GM20000 (cell line): ENCODE measurements around the gene TM9SF3.
A peak's percentile ranks its signal among the peaks of the same experiment; 100 is the strongest.

Source experiments
- DNase-seq: peaks from one replicate; pipeline ENCODE4 v3.0.0; 2012; ENCODE audit warnings: low spot score
- TF ChIP-seq, protein P1 (sequence below): IDR thresholded peaks from 2 replicates; pipeline ENCODE4 v1.5.1; 2012; ENCODE audit warnings: mild to moderate bottlenecking, control low read depth; ENCODE audit errors: extremely low read depth, missing control alignments

The TM9SF3 gene

DNA sequence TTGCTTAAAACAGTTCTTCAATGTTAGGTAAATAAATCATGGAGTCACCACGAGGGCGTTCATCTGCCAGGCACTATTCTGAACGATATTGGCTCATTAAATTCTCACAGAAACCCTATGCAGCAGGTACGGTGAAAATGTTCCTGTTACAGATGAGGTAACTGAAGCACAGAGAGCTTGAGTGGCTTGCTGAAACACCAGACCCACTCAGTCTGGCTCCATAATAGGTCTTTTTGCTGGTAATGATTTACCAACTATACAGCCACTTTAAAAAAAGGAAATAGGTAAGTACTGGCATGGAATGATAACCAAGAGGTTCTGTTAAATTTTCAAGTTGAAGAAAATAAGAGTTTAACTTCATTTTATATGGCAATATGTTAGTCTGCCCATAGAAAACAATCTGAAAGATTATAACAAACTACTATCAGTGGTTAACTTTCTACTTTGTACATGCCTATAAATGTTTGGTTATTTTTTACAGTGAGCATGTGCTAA lies 1.3 kb upstream of the TM9SF3 start:
- peak; percentile 32 for DNase-seq
- TF ChIP-seq, protein P1, sequence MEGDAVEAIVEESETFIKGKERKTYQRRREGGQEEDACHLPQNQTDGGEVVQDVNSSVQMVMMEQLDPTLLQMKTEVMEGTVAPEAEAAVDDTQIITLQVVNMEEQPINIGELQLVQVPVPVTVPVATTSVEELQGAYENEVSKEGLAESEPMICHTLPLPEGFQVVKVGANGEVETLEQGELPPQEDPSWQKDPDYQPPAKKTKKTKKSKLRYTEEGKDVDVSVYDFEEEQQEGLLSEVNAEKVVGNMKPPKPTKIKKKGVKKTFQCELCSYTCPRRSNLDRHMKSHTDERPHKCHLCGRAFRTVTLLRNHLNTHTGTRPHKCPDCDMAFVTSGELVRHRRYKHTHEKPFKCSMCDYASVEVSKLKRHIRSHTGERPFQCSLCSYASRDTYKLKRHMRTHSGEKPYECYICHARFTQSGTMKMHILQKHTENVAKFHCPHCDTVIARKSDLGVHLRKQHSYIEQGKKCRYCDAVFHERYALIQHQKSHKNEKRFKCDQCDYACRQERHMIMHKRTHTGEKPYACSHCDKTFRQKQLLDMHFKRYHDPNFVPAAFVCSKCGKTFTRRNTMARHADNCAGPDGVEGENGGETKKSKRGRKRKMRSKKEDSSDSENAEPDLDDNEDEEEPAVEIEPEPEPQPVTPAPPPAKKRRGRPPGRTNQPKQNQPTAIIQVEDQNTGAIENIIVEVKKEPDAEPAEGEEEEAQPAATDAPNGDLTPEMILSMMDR = no peak

DNA sequence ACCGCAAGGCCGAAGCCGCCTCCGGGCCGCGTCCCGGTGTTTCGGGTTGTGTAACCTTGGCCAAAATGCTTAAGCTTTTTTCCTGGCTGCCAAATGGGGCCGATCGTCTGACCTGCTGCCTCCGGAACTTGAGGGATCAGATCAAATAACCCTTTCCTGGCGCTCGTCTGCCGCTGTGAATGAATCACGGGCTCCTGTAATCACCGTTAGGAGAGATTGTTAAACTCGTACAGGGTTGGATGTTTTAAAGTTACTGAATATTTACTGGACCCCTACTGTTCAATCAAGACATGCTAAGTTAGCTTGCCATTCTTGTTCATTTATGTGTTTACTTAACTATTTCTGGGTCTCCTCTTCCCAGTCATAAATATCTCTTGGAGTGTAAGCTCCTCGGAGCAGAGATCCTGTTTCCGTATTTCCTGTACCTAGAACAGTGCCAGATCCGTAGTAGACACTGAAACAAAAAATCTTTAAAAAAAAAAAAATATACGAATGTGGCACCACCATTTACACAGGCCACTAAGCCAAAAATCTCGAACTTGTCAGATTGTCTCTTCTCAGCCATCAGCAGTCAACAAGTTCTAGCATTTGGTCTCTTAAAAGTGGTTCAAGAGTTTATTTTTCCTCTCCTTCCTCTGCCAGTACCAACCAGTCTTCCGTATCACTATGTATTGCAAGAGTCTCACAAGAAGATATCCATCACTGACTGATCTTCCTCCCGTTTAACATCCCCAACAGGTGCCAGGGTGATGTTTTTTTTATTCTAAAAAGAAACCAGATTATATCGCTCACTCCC lies 650 bp upstream of the TM9SF3 start:
- DNase-seq = no peak
- TF ChIP-seq, protein P1 = no peak

DNA sequence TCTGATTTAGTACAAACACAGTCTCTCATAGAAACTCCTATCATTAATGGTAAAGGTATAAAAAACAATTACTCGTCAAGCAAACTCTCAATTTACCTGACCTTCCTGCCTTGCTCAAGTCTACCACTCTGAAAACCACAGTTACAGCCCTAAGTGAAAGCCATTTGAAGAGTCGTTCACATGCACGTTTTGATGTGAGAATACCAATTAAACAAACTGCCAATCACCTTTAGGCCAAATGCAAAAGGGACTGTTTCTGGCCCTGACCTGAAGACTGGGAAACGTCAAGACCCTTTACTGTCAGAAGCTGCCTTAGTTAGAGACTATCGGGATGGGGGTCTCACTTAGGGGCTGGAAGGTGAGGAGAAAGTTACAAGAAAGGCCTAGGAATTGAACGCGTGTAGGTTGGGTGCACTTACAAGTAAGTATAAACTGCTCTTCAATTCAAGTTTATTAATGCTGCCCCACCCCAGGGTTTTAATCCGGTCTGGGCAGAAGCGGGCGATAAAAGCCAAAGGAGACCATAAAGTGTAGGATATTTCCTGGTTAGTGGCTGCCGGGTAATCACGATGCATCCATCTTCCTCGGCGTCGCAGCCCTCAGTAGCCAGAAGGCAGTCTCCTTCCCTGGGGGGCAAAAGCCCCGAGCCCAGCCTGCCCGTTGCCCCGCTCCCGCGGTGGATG lies 935 bp downstream of the TM9SF3 start:
- peak; percentile 25 for DNase-seq

DNA sequence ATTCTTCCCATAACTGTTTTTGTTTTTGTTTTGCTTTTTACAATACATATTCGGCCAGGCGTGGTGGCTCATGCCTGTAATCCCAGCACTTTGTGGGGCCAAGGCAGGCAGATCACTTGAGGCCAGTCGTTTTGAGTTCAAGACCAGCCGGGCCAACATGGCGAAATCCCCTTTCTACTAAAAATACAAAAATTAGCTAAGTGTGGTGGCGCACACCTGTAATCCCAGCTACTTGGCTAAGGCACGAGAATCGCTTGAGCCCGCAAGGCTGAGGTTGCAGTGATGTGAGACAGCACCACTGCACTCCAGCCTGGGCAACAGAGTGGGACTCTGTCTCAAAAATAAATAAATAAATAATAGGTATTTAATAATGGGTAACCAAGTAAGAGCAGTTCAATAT lies 2.3 kb downstream of the TM9SF3 start:
- TF ChIP-seq, protein P1 = no peak
- no peak for DNase-seq

More for the DNA sequence above, 935 bp downstream of the TM9SF3 start:
- TF ChIP-seq, protein P1 = no peak

DNA sequence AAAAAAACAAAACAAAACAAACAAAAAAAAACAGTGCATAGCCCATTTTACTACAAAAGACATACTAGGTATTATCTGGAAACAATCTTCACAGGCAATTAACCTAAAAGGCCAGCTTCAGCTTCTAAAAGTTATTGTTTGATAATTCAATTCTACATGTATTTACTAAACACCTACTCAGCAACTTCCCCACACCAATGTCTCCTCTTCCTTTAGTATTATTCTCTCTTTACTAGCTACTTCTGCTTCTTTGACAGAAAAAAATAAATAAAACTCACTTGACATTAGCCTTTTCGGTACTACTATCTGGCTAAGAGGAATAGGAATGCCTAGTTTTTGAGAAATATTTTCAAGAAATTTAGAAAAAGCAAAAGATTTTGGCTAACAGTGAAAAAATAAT lies 2.8 kb downstream of the TM9SF3 start:
- TF ChIP-seq, protein P1 = no peak
- DNase-seq = no peak

DNA sequence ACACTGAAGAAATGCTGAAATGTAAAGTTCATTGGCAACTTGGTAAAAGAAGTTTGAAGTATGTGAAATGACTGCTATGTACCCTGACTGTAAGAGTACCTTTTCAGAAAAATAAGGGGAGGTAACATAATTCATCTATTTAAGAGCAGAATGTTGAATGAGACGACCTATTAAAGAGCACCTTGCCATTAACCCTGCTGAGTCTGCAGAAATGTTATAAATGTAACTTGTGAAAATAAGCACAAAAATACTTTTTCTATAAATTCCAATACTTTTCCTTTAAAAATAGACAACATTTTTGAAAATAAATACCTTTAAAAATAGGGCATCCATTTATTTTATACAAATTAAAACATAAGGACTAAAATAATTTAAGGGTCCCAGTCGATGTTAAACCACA lies 7.7 kb downstream of the TM9SF3 start:
- TF ChIP-seq, protein P1 = no peak

DNA sequence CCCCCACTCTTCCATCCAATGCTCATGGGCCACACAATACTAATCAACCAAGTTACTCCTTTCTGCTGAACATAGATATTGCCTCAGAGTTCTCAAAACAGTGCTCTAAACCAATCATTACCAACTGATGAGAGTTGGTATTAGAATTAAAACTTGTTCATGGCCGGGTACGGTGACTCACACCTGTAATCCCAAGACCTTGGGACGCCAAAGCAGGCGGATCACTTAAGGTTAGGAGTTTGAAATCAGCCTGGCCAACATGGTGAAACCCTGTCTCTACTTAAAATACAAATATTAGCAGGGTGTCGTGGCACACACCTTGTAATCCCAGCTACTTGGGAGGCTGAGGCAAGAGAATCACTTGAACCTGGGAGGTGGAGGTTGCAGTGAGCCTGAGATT lies 8.2 kb downstream of the TM9SF3 start:
- TF ChIP-seq, protein P1 = no peak
- no peak for DNase-seq

More for the DNA sequence above, 7.7 kb downstream of the TM9SF3 start:
- DNase-seq = no peak
